Measurements from ENCODE around the gene AP2A1.

DNA sequence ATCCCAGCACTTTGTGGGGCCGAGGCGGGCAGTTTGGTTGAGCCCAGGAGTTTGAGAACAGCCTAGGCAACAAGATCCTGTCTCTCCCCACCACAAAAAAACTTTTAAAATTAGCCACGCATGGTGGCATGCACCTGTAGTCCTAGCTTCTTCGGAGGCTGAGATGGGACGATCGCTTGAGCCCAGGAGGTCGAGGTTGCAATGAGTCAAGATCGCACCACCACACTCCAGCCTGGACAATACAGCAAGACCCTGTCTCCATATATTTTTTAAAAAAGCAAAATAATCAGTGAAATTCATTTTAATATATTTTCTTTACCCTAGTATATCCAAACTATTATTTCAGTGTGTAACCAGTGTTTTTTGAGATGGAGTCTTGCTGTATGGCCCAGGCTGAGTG, 8.2 kb downstream of the AP2A1 start:
- TF ChIP-seq CTCF (IDR thresholded peaks at IDR 0.05) (no peak), POLR2A (IDR thresholded peaks at IDR 0.05) (no peak), POLR2AphosphoS5 (IDR thresholded peaks at IDR 0.05) (no peak)

All from gastroesophageal sphincter (tissue), 3 donors.